ENCODE results near the gene DAAM1. TPM values are rescaled to one million over a fixed set of nuclear protein-coding genes. Genes with fewer than 3 reads are reported as not detected.

Gene DAAM1
- total RNA-seq, 1 donor = 22.0 TPM

DNA sequence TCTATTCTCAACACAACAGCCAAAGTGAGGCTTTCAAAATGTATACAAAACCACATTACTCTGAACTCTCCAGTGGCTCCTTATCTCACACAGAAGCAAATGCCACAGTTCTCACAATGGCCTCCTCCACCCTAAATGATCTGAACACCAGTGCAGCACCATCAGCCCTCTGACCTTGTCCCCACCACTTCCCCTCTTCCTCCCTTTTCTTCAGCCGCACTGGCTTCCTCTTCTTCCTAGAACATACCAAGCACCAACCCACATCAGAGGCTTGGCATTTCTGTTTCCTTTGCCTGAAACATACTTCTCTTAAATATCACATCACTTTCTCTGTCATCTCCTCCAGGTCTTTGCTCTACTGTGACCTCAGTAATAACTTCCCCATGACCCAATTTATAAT, 210.4 kb downstream of the DAAM1 start:
- TF ChIP-seq, protein P1, sequence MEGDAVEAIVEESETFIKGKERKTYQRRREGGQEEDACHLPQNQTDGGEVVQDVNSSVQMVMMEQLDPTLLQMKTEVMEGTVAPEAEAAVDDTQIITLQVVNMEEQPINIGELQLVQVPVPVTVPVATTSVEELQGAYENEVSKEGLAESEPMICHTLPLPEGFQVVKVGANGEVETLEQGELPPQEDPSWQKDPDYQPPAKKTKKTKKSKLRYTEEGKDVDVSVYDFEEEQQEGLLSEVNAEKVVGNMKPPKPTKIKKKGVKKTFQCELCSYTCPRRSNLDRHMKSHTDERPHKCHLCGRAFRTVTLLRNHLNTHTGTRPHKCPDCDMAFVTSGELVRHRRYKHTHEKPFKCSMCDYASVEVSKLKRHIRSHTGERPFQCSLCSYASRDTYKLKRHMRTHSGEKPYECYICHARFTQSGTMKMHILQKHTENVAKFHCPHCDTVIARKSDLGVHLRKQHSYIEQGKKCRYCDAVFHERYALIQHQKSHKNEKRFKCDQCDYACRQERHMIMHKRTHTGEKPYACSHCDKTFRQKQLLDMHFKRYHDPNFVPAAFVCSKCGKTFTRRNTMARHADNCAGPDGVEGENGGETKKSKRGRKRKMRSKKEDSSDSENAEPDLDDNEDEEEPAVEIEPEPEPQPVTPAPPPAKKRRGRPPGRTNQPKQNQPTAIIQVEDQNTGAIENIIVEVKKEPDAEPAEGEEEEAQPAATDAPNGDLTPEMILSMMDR (IDR thresholded peaks at IDR 0.05; ENCODE audit: insufficient read depth, low read depth, low read length) = no peak
- no peak for DNase-seq (ENCODE audit: low read depth)
- no peak overlapping the region for H3K4me3 ChIP-seq (ENCODE audit: low read depth, low read length)

DNA sequence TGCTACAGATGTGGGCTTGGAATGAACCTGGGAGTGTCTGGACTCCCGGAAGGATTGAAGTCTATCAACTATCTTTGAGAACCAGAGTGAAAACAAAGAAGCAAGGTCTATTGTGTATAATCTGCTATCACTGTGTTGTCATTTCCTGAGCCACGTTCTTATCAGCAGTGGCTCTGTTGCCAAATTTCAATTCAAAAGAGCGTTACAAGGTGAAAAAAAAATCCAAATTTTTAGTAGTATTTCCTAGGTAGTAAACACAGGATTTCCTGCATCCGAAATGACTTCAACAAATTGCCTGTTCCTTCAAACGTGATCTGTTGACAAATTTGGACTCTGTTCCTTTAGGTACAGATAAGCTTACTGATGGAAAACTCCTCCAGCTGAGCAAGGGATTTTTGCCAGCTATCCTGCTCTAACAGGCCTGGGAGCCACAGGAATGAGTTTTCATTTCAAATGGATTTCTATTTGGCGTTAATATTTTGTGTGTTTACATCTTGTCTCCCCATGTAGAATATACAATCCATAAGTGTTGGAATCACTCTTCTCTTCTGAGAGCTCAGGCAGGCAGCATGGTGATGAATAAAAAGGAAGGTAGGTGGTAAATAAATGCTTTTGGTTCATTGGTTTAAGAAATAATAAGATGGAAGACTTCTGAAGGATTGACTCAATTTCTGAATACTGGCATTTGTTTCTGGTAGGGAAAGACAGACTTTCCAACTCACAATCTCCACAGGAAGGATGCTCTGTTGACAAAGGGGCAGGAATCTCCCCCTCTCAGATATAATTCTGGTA, 218.2 kb downstream of the DAAM1 start:
- TF ChIP-seq, protein P1 (IDR thresholded peaks at IDR 0.05; ENCODE audit: insufficient read depth, low read depth, low read length) = no peak
- H3K4me3 ChIP-seq (ENCODE audit: low read depth, low read length) = no peak overlapping the region
- DNase-seq (ENCODE audit: low read depth) = peak; percentile 83

DNA sequence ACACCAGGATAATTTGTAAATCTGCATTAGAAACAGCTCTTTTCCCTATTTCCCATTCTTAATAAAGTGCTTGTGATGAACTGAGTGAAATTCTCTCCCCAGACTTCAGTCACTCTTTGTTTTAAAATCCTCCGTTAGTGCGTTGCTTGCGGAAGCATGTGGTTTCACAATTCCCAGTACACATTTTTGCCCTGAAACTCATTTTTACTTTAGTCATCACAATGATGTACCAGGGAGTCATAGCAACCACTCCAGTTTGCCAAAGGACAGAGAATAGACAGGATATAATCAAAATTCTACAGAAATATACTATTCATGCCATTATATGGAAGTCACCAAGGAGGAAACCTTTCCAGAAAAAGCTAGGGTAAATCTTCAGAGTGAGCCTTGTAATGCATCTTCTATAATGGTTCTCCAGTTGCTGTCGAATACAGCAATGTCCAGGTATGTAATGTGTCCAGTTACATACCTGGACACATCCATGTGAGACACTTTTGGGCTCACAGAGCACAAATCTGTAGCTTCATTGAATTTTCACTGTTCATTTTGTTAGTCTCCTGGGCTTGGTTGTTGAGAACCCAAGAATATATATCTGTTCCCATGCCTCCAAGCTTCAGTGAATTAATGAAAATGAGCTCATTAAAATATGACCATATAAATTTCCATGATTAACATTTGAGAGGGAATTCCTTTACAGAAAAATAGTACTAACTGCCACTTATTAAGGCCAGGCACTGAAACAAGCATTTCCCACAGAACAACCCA, 219.0 kb downstream of the DAAM1 start:
- TF ChIP-seq, protein P1 (IDR thresholded peaks at IDR 0.05; ENCODE audit: insufficient read depth, low read depth, low read length) = no peak
- DNase-seq (ENCODE audit: low read depth) = peak; percentile 89
- no peak overlapping the region for H3K4me3 ChIP-seq (ENCODE audit: low read depth, low read length)

DNA sequence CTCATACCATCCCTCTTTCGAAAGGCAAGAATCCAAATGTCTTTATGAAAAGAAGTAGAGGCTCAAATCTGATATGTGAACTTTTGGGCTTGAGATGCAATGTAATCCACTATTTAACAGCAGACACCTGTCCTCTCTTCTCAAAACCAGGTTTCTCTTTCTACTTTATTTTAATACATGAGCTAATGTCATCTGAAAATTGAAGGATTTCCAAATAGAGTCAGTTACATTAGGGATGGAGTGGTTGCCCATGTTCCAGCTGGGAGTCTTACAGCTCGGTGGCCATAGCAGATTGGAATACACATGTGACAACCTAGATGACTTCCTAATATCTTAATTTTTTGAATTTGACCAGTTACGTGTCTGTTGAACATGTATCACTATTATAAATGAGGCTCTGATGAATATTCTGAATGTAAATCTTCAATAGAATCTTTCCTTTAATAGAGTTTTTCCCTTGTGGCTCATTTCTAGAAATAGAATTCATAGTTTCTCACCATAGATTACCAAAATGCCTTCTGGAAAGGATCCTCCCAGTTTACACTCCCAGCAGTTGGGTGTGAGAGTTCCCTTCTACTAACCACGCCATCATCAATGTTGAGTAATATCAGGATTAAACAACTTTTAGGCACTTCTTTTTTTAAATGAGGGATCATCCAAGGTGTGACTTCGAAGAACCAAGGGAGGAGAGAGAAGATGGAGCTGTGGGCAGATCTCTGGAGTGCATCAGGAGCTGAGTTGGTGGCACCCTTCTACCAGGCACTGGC, 227.6 kb downstream of the DAAM1 start:
- DNase-seq (ENCODE audit: low read depth) = no peak

DNA sequence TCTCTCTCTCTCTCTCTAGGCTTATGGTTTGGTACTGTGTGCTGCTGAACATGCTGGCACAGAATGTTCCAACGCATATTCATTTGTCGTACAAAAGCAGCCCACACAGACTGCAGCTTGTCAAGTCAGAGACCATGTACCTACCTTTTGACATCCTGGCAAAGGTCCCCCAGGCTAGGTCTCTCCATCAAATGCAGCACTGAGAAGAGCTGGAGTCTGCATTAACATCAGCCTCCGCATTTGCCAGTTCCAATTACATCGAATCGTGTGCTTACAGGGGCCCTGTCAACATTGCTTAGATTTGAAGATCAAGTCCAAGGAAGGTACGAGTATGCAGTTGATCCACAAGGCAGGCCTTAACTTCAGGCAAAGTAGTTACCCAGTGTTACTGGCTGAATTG, 228.8 kb downstream of the DAAM1 start:
- no peak overlapping the region for H3K4me3 ChIP-seq (ENCODE audit: low read depth, low read length)
- TF ChIP-seq, protein P1 (IDR thresholded peaks at IDR 0.05; ENCODE audit: insufficient read depth, low read depth, low read length) = no peak
- no peak for DNase-seq (ENCODE audit: low read depth)

More for the DNA sequence above, 227.6 kb downstream of the DAAM1 start:
- no peak overlapping the region for H3K4me3 ChIP-seq (ENCODE audit: low read depth, low read length)
- TF ChIP-seq, protein P1 (IDR thresholded peaks at IDR 0.05; ENCODE audit: insufficient read depth, low read depth, low read length) = no peak

DNA sequence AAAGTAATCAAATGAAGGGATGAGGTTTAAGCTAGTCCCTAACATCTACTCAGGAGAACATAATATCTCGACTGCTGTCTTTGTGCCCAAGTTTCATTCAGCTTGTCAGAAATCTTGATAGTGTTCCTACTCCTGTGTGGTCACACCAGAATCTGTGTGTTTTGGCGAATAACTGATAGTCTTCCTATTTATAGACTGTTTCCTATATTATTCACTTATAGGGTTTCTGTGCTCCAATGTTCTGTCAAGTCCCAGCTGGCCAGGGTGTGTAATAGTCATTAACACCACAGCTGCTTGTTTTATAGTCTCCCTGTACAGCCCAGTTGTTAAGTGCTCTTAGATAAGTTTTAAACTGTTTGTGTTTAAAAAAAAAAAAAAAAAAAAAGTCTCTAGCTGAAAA, 230.8 kb downstream of the DAAM1 start:
- H3K4me3 ChIP-seq (ENCODE audit: low read depth, low read length) = no peak overlapping the region
- DNase-seq (ENCODE audit: low read depth) = peak; percentile 80

More for the DNA sequence above, 230.8 kb downstream of the DAAM1 start:
- TF ChIP-seq, protein P1 (IDR thresholded peaks at IDR 0.05; ENCODE audit: insufficient read depth, low read depth, low read length) = no peak
